HG02623 (cell line): ENCODE data around the gene TBC1D7.
"Not testable (repeated sequence)": the region's sequence is repeated elsewhere in the genome, so short reads cannot be mapped to it uniquely, and the experiment has no call there.

ENCODE experiments used
- ATAC-seq: cut with Tn5 transposase; IDR thresholded peaks from one replicate; pipeline ENCODE4 v1.9.1; 2021; ENCODE audit warnings: moderate library complexity; ENCODE audit not compliant: unreplicated experiment

TBC1D7 gene

GRCh38 chr6:13326031-13326586 lies 2.2 kb downstream of the TBC1D7 start:
- ATAC-seq, result not testable (repeated sequence)

GRCh38 chr6:13319891-13320564 lies 8.3 kb downstream of the TBC1D7 start:
- no peak for ATAC-seq

- no peak for ATAC-seq
Measured at GRCh38 chr6:13318821-13319220, 9.5 kb downstream of the TBC1D7 start.

GRCh38 chr6:13315896-13316295 lies 12.4 kb downstream of the TBC1D7 start:
- ATAC-seq, result no peak

GRCh38 chr6:13314806-13315205 lies 13.5 kb downstream of the TBC1D7 start:
- no peak for ATAC-seq

GRCh38 chr6:13311155-13311554 lies 17.2 kb downstream of the TBC1D7 start:
- no peak for ATAC-seq

GRCh38 chr6:13308332-13308731 lies 20.0 kb downstream of the TBC1D7 start:
- no peak for ATAC-seq

GRCh38 chr6:13307508-13307995 lies 20.8 kb downstream of the TBC1D7 start:
- ATAC-seq, result no peak

- ATAC-seq, result no peak
Measured at GRCh38 chr6:13305791-13306190, 22.5 kb downstream of the TBC1D7 start.

GRCh38 chr6:13305288-13305687 lies 23.0 kb downstream of the TBC1D7 start:
- no peak for ATAC-seq

- ATAC-seq, result peak; percentile 37
Measured at GRCh38 chr6:13304580-13305260, 23.6 kb downstream of the TBC1D7 start.

- ATAC-seq, result no peak
Measured at GRCh38 chr6:13304101-13304500, 24.2 kb downstream of the TBC1D7 start.

- peak; percentile 40 for ATAC-seq
Measured at GRCh38 chr6:13303668-13304017, 24.7 kb downstream of the TBC1D7 start.

- ATAC-seq, result peak; percentile 54
Measured at GRCh38 chr6:13302751-13303667, 25.3 kb downstream of the TBC1D7 start.

- ATAC-seq, result no peak
Measured at GRCh38 chr6:13302291-13302690, 26.0 kb downstream of the TBC1D7 start.

GRCh38 chr6:13300643-13301590 lies 27.4 kb downstream of the TBC1D7 start:
- ATAC-seq, result no peak

GRCh38 chr6:13299918-13300317 lies 28.4 kb downstream of the TBC1D7 start:
- no peak for ATAC-seq

GRCh38 chr6:13299403-13299821 lies 28.9 kb downstream of the TBC1D7 start:
- ATAC-seq, result no peak

GRCh38 chr6:13298446-13298845 lies 29.9 kb downstream of the TBC1D7 start:
- no peak for ATAC-seq

GRCh38 chr6:13297391-13297790 lies 30.9 kb downstream of the TBC1D7 start:
- ATAC-seq, result no peak
